A549 (cell line): ENCODE measurements around the gene LETM1. TPM values are rescaled to one million over a fixed set of nuclear protein-coding genes. Genes with fewer than 3 reads are reported as not detected.

Experiments used
- ATAC-seq, 2 experiments: fragments of 200-7000 bp in 1 of 2; fragments of >200 bp in 1 of 2; cut with Nextera tagmentation in 1 of 2; cut with Tn5 transposase in 1 of 2; 3 replicates each; pipeline versions ENCODE4 v1.8.0 to v1.9.1; 2018 to 2020; ENCODE audit warnings: mild to moderate bottlenecking in 1 of 2, moderate library complexity in 1 of 2
- CTCF ChIA-PET: fragments of 300-600 bp; sonication (Branson Sonifier 250); formaldehyde crosslinking; extraction: SDS; loops from one replicate; lab custom pipeline; 2021; ENCODE audit warnings: antibody characterized with exemption, inconsistent platforms; lab: Yijun Ruan, JAX
- POLR2A ChIA-PET: fragments of 350-600 bp; formaldehyde crosslinking; extraction: SDS; loops from one replicate; lab custom pipeline; 2021; ENCODE audit warnings: antibody characterized with exemption, inconsistent platforms; lab: Yijun Ruan, JAX
- DNase-seq, 2 experiments: peaks; one replicate each; pipeline versions ENCODE4 v3.0.0 to v3.0.0-alpha.2; 2011 to 2016; ENCODE audit warnings: low read depth in 1 of 2, low spot score in 1 of 2
- FAIRE-seq: peaks from 2 replicates; lab custom pipeline; 2011; peaks lifted over from hg19 to GRCh38; lab: Jason Lieb, UNC
- H3K27ac ChIP-seq, 2 experiments: fragments of >200 bp; sonication (Bioruptor Twin); formaldehyde crosslinking; 3 replicates each; pipeline ENCODE4 v1.5.1; 2016 to 2017
- H3K4me1 ChIP-seq: fragments of >200 bp; sonication (Bioruptor Twin); formaldehyde crosslinking; 3 replicates; pipeline ENCODE4 v1.6.1; 2016
- H3K4me2 ChIP-seq: fragments of >200 bp; sonication (Bioruptor Twin); formaldehyde crosslinking; 3 replicates; pipeline ENCODE4 v1.6.1; 2016
- H3K4me3 ChIP-seq: fragments of >200 bp; sonication (Bioruptor Twin); formaldehyde crosslinking; 3 replicates; pipeline ENCODE4 v1.5.1; 2016
- H3K9me3 ChIP-seq: fragments of >200 bp; sonication (Bioruptor Twin); formaldehyde crosslinking; 3 replicates; pipeline ENCODE4 v1.6.1; 2016
- BHLHE40 ChIP-seq: IDR thresholded peaks from 2 replicates; pipeline ENCODE4 v1.6.1; 2012; ENCODE audit warnings: low read depth, low read length, inconsistent platforms
- CBX8 ChIP-seq: fragments of 200-600 bp; sonication (generic); IDR thresholded peaks from 2 replicates; pipeline ENCODE4 v1.6.1; 2016
- CEBPB ChIP-seq, 2 experiments: fragments of >200 bp in 1 of 2; sonication (Bioruptor Twin) in 1 of 2; formaldehyde crosslinking in 1 of 2; IDR thresholded peaks; 2 replicates each; pipeline ENCODE4 v1.6.1; 2012 to 2016
- EHF ChIP-seq: fragments of 250-450 bp; sonication (Bioruptor Pico); IDR thresholded peaks from 2 replicates; pipeline ENCODE4 v1.5.0; 2020; ENCODE audit warnings: mild to moderate bottlenecking
- EHMT2 ChIP-seq: fragments of 200-600 bp; sonication (generic); IDR thresholded peaks from 2 replicates; pipeline ENCODE4 v1.6.1; 2016; ENCODE audit warnings: antibody characterized with exemption, low read depth, mild to moderate bottlenecking, moderate library complexity
- EP300 ChIP-seq, 2 experiments: fragments of >200 bp; sonication (Bioruptor Twin); formaldehyde crosslinking; IDR thresholded peaks; 2 replicates in 1 of 2; 3 replicates in 1 of 2; pipeline ENCODE4 v1.6.1; 2016 to 2017
- ESRRA ChIP-seq: fragments of 150-350 bp; IDR thresholded peaks from 2 replicates; pipeline ENCODE4 v1.6.1; 2014; ENCODE audit warnings: mild to moderate bottlenecking, low read length, borderline replicate concordance
- FOSB ChIP-seq: fragments of 250-450 bp; sonication (Bioruptor Pico); IDR thresholded peaks from 2 replicates; pipeline ENCODE4 v1.5.0; 2020; ENCODE audit warnings: mild to moderate bottlenecking, moderate library complexity
- FOSL2 ChIP-seq, 2 experiments: fragments of 450-650 bp in 1 of 2; fragments of >200 bp in 1 of 2; sonication (Bioruptor Twin) in 1 of 2; formaldehyde crosslinking; IDR thresholded peaks; 2 replicates each; pipeline versions ENCODE4 v1.5.0 to v1.6.1; 2016 to 2020; ENCODE audit warnings: mild to moderate bottlenecking in 1 of 2, moderate library complexity in 1 of 2
- GATA3 ChIP-seq: IDR thresholded peaks from 2 replicates; pipeline ENCODE4 v1.6.1; 2012; ENCODE audit warnings: borderline replicate concordance
- HDAC2 ChIP-seq: fragments of 200-600 bp; sonication (generic); IDR thresholded peaks from 2 replicates; pipeline ENCODE4 v1.6.1; 2016
- HEYL ChIP-seq: fragments of 250-450 bp; sonication (Bioruptor Pico); IDR thresholded peaks from 2 replicates; pipeline ENCODE4 v1.8.0; 2021; ENCODE audit warnings: mild to moderate bottlenecking, moderate library complexity
- HOXA7 ChIP-seq: fragments of 250-450 bp; sonication (Bioruptor Pico); IDR thresholded peaks from 2 replicates; pipeline ENCODE4 v1.5.0; 2020; ENCODE audit warnings: mild to moderate bottlenecking, moderate library complexity
- KDM1A ChIP-seq: fragments of 200-600 bp; sonication (generic); IDR thresholded peaks from 2 replicates; pipeline ENCODE4 v1.6.1; 2016; ENCODE audit warnings: low read depth, mild to moderate bottlenecking
- PHF8 ChIP-seq: fragments of 200-600 bp; sonication (generic); IDR thresholded peaks from 2 replicates; pipeline ENCODE4 v1.6.1; 2016; ENCODE audit warnings: low read depth, mild to moderate bottlenecking, antibody characterized with exemption, moderate library complexity, borderline replicate concordance
- POLR2AphosphoS2 ChIP-seq: conservative IDR thresholded peaks from 2 replicates; pipeline ENCODE4 v1.6.1; 2012; ENCODE audit warnings: low read length, improper control_type of control experiment, inconsistent platforms
- RARB ChIP-seq: fragments of 250-450 bp; sonication (Bioruptor Pico); IDR thresholded peaks from 2 replicates; pipeline ENCODE4 v1.8.0; 2021; ENCODE audit warnings: mild to moderate bottlenecking, moderate library complexity
- RNF2 ChIP-seq: fragments of 200-600 bp; sonication (generic); IDR thresholded peaks from 2 replicates; pipeline ENCODE4 v1.6.1; 2016; ENCODE audit warnings: low read depth, mild to moderate bottlenecking, antibody characterized with exemption, moderate library complexity, borderline replicate concordance
- SMC3 ChIP-seq: fragments of >200 bp; sonication (Bioruptor Twin); formaldehyde crosslinking; IDR thresholded peaks from 3 replicates; pipeline ENCODE4 v1.6.1; 2018; ENCODE audit warnings: inconsistent platforms
- ZC3H11A ChIP-seq: fragments of 450-650 bp; IDR thresholded peaks from 2 replicates; pipeline ENCODE4 v1.6.1; 2014; ENCODE audit warnings: antibody characterized with exemption, mild to moderate bottlenecking
- ZFP36 ChIP-seq: fragments of 450-650 bp; IDR thresholded peaks from 2 replicates; pipeline ENCODE4 v1.6.1; 2014; ENCODE audit warnings: borderline replicate concordance; ENCODE audit not compliant: partially characterized antibody
- WGBS: methylation state at CpG from one replicate; pipeline ENCODE4 v1.1.6; 2017; ENCODE audit errors: missing lambda C conversion rate; 5-methylcytosine and 5-hydroxymethylcytosine counted together
- polyA plus RNA-seq, 4 experiments: library from polyadenylated mRNA; depleted of rRNA in 3 of 4; stranded (reverse); fragments of >200 nt; fragmentation: RNase III in 1 of 4; extraction: RNeasy Plus Mini Kit Qiagen cat#74134 plus additional on column Dnase treatment in 1 of 4; gene quantifications; 2 replicates in 3 of 4; 3 replicates in 1 of 4; pipeline ENCODE4 v1.2.3, GENCODE V29; 2011 to 2017
- TF ChIP-seq, protein P1 (sequence below): fragments of >200 bp; sonication (Bioruptor Twin); formaldehyde crosslinking; IDR thresholded peaks from 2 replicates; pipeline ENCODE4 v1.6.1; 2016
- TF ChIP-seq, protein P2 (sequence below): IDR thresholded peaks from 2 replicates; pipeline ENCODE4 v1.6.1; 2012
- TF ChIP-seq, protein P3 (sequence below): fragments of 250-450 bp; sonication (Bioruptor Pico); IDR thresholded peaks from 2 replicates; pipeline ENCODE4 v1.5.0; 2020; ENCODE audit warnings: low read depth, mild to moderate bottlenecking, moderate library complexity
- TF ChIP-seq, protein P4 (sequence below): IDR thresholded peaks from 2 replicates; pipeline ENCODE4 v1.6.1; 2012; ENCODE audit warnings: low read depth, borderline replicate concordance
- TF ChIP-seq, protein P5 (sequence below): fragments of 200-600 bp; sonication (generic); IDR thresholded peaks from 2 replicates; pipeline ENCODE4 v1.6.1; 2016; ENCODE audit warnings: antibody characterized with exemption, mild to moderate bottlenecking, moderate library complexity
- TF ChIP-seq, protein P6 (sequence below): IDR thresholded peaks from 2 replicates; pipeline ENCODE4 v1.6.1; 2012

The LETM1 gene
- polyA plus RNA-seq, 2 of the 4 experiments (the other 2 are of a cell fraction): 18.6 to 29.6 TPM

DNA sequence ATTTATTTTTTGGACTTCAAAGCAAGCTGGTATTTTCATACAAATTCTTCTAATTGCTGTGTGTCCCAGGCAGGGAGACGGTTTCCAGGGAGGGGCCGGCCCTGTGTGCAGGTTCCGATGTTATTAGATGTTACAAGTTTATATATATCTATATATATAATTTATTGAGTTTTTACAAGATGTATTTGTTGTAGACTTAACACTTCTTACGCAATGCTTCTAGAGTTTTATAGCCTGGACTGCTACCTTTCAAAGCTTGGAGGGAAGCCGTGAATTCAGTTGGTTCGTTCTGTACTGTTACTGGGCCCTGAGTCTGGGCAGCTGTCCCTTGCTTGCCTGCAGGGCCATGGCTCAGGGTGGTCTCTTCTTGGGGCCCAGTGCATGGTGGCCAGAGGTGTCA lies 47.6 kb downstream of the LETM1 start:
- Histone ChIP-seq H3K27ac (no peak overlapping the region), H3K9me3 (no peaks in the 10 kb centered on the region), H3K4me2 (no peak overlapping the region), H3K4me3 (no peak overlapping the region), H3K4me1 (no peaks in the 10 kb centered on the region)
- no peak for DNase-seq
- ATAC-seq: no peak
- ChIA-PET POLR2A (no interaction called here), CTCF (interaction anchor here (0.6 to 13.7 kb wide), 21 partner anchors 7 to 119 kb away, joined by 3 to 227 read pairs (median 8); partner anchors contain the start of gene FGFR3)
- WGBS: 82% methylated on average over 6 of the region's 6 CpGs
- no peak for TF ChIP-seq FOSL2 (IDR thresholded peaks at IDR 0.05)
- TF ChIP-seq FOSL2 (CRISPR knock-in tag; IDR thresholded peaks at IDR 0.05): no peak
- no peak for FAIRE-seq

DNA sequence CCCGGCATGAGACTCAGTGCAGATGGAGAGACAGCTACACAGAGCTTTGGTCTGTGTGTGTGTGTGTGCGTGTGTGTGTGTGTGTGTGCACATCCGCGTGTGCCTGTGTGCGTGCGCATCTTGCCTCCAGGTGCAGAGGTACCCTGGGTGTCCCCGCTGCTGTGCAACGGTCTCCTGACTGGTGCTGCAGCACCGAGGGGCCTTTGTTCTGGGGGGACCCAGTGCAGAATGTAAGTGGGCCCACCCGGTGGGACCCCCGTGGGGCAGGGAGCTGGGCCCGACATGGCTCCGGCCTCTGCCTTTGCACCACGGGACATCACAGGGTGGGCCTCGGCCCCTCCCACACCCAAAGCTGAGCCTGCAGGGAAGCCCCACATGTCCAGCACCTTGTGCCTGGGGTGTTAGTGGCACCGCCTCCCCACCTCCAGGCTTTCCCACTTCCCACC lies 48.6 kb downstream of the LETM1 start:
- H3K4me3 ChIP-seq: no peak overlapping the region
- CTCF ChIA-PET: interaction anchor here (1.1 to 13.7 kb wide), 4 partner anchors 9 to 92 kb away, joined by 3 to 227 read pairs (median 42); partner anchors contain the start of gene FGFR3
- no peak overlapping the region for H3K4me2 ChIP-seq
- TF ChIP-seq POLR2AphosphoS2 (no peak), GATA3 (no peak), EHMT2 (no peak), CBX8 (no peak), CEBPB (IDR thresholded peaks at IDR 0.05) (no peak), PHF8 (no peak), EHF (CRISPR knock-in tag) (no peak), SMC3 (no peak), KDM1A (no peak), ZFP36 (no peak), EP300 (IDR thresholded peaks at IDR 0.05) (no peak), ESRRA (no peak), HDAC2 (no peak), FOSB (CRISPR knock-in tag) (no peak)
- TF ChIP-seq, protein P1, sequence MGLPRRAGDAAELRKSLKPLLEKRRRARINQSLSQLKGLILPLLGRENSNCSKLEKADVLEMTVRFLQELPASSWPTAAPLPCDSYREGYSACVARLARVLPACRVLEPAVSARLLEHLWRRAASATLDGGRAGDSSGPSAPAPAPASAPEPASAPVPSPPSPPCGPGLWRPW: no peak
- TF ChIP-seq, protein P2, sequence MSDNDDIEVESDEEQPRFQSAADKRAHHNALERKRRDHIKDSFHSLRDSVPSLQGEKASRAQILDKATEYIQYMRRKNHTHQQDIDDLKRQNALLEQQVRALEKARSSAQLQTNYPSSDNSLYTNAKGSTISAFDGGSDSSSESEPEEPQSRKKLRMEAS: no peak
- TF ChIP-seq, protein P3, sequence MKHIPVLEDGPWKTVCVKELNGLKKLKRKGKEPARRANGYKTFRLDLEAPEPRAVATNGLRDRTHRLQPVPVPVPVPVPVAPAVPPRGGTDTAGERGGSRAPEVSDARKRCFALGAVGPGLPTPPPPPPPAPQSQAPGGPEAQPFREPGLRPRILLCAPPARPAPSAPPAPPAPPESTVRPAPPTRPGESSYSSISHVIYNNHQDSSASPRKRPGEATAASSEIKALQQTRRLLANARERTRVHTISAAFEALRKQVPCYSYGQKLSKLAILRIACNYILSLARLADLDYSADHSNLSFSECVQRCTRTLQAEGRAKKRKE (CRISPR knock-in tag): no peak
- no peak for ATAC-seq
- no peak overlapping the region for H3K27ac ChIP-seq
- H3K9me3 ChIP-seq: no peaks in the 10 kb centered on the region
- WGBS: 88% methylated on average over 8 of the region's 16 CpGs
- no peak for FAIRE-seq
- no peaks in the 10 kb centered on the region for H3K4me1 ChIP-seq
- peak in 1 of 2 experiments; percentile 30 for DNase-seq
- POLR2A ChIA-PET: no interaction called here

DNA sequence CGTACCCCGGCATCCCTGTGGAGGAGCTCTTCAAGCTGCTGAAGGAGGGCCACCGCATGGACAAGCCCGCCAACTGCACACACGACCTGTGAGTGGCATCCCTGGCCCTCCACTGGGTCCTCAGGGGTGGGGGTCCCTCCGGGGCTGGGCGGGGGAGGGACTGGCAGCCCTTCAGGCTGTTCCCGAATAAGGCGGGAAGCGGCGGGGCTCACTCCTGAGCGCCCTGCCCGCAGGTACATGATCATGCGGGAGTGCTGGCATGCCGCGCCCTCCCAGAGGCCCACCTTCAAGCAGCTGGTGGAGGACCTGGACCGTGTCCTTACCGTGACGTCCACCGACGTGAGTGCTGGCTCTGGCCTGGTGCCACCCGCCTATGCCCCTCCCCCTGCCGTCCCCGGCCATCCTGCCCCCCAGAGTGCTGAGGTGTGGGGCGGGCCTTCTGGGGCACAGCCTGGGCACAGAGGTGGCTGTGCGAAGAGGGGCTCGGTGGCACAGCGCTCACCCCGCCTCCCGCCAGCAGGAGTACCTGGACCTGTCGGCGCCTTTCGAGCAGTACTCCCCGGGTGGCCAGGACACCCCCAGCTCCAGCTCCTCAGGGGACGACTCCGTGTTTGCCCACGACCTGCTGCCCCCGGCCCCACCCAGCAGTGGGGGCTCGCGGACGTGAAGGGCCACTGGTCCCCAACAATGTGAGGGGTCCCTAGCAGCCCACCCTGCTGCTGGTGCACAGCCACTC lies 49.2 kb downstream of the LETM1 start:
- POLR2A ChIA-PET: no interaction called here
- no peaks in the 10 kb centered on the region for H3K9me3 ChIP-seq
- DNase-seq (no peak), ATAC-seq (no peak), FAIRE-seq (no peak)
- no peak overlapping the region for H3K4me2 ChIP-seq
- WGBS: 97% methylated on average over 6 of the region's 41 CpGs
- CTCF ChIA-PET: interaction anchor here (7.7 to 13.7 kb wide), 2 partner anchors 11 to 57 kb away, joined by 79 to 227 read pairs; partner anchors contain the start of gene FGFR3
- H3K4me3 ChIP-seq: no peak overlapping the region
- H3K4me1 ChIP-seq: no peaks in the 10 kb centered on the region
- H3K27ac ChIP-seq: no peak overlapping the region
- TF ChIP-seq BHLHE40: no peak
- TF ChIP-seq, protein P4, sequence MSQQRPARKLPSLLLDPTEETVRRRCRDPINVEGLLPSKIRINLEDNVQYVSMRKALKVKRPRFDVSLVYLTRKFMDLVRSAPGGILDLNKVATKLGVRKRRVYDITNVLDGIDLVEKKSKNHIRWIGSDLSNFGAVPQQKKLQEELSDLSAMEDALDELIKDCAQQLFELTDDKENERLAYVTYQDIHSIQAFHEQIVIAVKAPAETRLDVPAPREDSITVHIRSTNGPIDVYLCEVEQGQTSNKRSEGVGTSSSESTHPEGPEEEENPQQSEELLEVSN: no peak
- no peak for TF ChIP-seq RNF2
- no peak for TF ChIP-seq HOXA7 (CRISPR knock-in tag)
- TF ChIP-seq, protein P5, sequence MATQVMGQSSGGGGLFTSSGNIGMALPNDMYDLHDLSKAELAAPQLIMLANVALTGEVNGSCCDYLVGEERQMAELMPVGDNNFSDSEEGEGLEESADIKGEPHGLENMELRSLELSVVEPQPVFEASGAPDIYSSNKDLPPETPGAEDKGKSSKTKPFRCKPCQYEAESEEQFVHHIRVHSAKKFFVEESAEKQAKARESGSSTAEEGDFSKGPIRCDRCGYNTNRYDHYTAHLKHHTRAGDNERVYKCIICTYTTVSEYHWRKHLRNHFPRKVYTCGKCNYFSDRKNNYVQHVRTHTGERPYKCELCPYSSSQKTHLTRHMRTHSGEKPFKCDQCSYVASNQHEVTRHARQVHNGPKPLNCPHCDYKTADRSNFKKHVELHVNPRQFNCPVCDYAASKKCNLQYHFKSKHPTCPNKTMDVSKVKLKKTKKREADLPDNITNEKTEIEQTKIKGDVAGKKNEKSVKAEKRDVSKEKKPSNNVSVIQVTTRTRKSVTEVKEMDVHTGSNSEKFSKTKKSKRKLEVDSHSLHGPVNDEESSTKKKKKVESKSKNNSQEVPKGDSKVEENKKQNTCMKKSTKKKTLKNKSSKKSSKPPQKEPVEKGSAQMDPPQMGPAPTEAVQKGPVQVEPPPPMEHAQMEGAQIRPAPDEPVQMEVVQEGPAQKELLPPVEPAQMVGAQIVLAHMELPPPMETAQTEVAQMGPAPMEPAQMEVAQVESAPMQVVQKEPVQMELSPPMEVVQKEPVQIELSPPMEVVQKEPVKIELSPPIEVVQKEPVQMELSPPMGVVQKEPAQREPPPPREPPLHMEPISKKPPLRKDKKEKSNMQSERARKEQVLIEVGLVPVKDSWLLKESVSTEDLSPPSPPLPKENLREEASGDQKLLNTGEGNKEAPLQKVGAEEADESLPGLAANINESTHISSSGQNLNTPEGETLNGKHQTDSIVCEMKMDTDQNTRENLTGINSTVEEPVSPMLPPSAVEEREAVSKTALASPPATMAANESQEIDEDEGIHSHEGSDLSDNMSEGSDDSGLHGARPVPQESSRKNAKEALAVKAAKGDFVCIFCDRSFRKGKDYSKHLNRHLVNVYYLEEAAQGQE: no peak
- no peak for TF ChIP-seq RARB (CRISPR knock-in tag)
- no peak for TF ChIP-seq FOSL2 (IDR thresholded peaks at IDR 0.05)
- no peak for TF ChIP-seq FOSL2 (CRISPR knock-in tag; IDR thresholded peaks at IDR 0.05)
- no peak for TF ChIP-seq ZC3H11A
- TF ChIP-seq, protein P6, sequence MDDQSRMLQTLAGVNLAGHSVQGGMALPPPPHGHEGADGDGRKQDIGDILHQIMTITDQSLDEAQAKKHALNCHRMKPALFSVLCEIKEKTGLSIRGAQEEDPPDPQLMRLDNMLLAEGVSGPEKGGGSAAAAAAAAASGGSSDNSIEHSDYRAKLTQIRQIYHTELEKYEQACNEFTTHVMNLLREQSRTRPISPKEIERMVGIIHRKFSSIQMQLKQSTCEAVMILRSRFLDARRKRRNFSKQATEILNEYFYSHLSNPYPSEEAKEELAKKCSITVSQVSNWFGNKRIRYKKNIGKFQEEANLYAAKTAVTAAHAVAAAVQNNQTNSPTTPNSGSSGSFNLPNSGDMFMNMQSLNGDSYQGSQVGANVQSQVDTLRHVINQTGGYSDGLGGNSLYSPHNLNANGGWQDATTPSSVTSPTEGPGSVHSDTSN: no peak
- TF ChIP-seq ESRRA: no peak
- no peak for TF ChIP-seq HEYL (CRISPR knock-in tag)
- no peak for TF ChIP-seq CEBPB (IDR thresholded peaks at IDR 0.05)
